ENCODE measurements around the gene OSBP2.

OSBP2 gene

GRCh38 chr22:30877662-30878515, 183.2 kb downstream of the OSBP2 start:
- Histone ChIP-seq H2AFZ (no peak overlapping the region), H3K79me2 (no peaks in the 10 kb centered on the region), H3K4me1 (peaks cover 7% of the 10 kb centered on the region), H3K4me2 (ENCODE audit: low read length) (no peak overlapping the region), H3K36me3 (ENCODE audit: control insufficient read depth, insufficient read depth, low read length) (no peaks in the 10 kb centered on the region), H3K27me3 (ENCODE audit: control insufficient read depth, insufficient read depth, low read length) (no peaks in the 10 kb centered on the region), H3K27ac (no peak overlapping the region), H3K9me3 (ENCODE audit: control insufficient read depth, low read length) (no peaks in the 10 kb centered on the region), H3K4me3 (ENCODE audit: low read depth, low read length) (no peak overlapping the region), H3K9ac (no peak overlapping the region)
- no peak for TF ChIP-seq CTCF (IDR thresholded peaks at IDR 0.05)

- Histone ChIP-seq H3K4me1 (peaks cover 7% of the 10 kb centered on the region), H3K36me3 (ENCODE audit: control insufficient read depth, insufficient read depth, low read length) (no peaks in the 10 kb centered on the region), H3K9me3 (ENCODE audit: control insufficient read depth, low read length) (no peaks in the 10 kb centered on the region), H3K4me3 (ENCODE audit: low read depth, low read length) (no peak overlapping the region), H3K79me2 (no peaks in the 10 kb centered on the region), H2AFZ (peak overlapping the region; percentile 42), H3K9ac (no peak overlapping the region), H3K27ac (peak overlapping the region; percentile 42), H3K27me3 (ENCODE audit: control insufficient read depth, insufficient read depth, low read length) (no peaks in the 10 kb centered on the region), H3K4me2 (ENCODE audit: low read length) (no peak overlapping the region)
- no peak for TF ChIP-seq CTCF (IDR thresholded peaks at IDR 0.05)
These were observed 184.1 kb downstream of the OSBP2 start for GRCh38 chr22:30878516-30879414.

DNA sequence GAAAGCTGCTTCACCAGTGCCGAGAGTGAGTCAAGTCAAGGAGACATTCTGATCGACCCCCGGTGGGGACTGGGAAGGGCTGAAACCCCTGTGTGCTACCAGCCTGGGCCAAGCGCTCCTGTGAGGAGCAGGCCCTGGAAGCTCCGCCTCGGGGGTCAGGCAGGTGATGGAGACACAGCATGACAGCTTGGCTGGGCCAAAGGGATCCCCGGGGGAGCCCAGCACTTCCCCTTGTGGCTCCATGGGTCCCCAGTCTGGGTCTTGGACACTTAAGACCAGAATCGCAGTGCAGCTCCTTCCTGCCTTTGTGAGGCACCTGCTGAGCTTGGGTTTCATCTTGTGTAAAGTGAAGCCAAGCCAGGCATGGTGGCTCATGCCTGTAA, 184.7 kb downstream of the OSBP2 start:
- Histone ChIP-seq H3K79me2 (no peaks in the 10 kb centered on the region), H3K9ac (no peak overlapping the region), H3K27ac (peak overlapping the region; percentile 42), H3K4me2 (ENCODE audit: low read length) (no peak overlapping the region), H2AFZ (peak overlapping the region; percentile 42), H3K4me3 (ENCODE audit: low read depth, low read length) (no peak overlapping the region), H3K9me3 (ENCODE audit: control insufficient read depth, low read length) (no peaks in the 10 kb centered on the region), H3K36me3 (ENCODE audit: control insufficient read depth, insufficient read depth, low read length) (no peaks in the 10 kb centered on the region), H3K27me3 (ENCODE audit: control insufficient read depth, insufficient read depth, low read length) (no peaks in the 10 kb centered on the region), H3K4me1 (peaks cover 7% of the 10 kb centered on the region)
- no peak for TF ChIP-seq CTCF (IDR thresholded peaks at IDR 0.05)

GRCh38 chr22:30880181-30880601, 185.5 kb downstream of the OSBP2 start:
- peaks cover 7% of the 10 kb centered on the region for H3K4me1 ChIP-seq
- H3K79me2 ChIP-seq, result no peaks in the 10 kb centered on the region
- no peaks in the 10 kb centered on the region for H3K9me3 ChIP-seq (ENCODE audit: control insufficient read depth, low read length)
- TF ChIP-seq CTCF (IDR thresholded peaks at IDR 0.05), result no peak
- no peak overlapping the region for H3K4me3 ChIP-seq (ENCODE audit: low read depth, low read length)
- H2AFZ ChIP-seq, result no peak overlapping the region
- no peak overlapping the region for H3K27ac ChIP-seq
- H3K27me3 ChIP-seq (ENCODE audit: control insufficient read depth, insufficient read depth, low read length), result no peaks in the 10 kb centered on the region
- no peak overlapping the region for H3K4me2 ChIP-seq (ENCODE audit: low read length)
- H3K9ac ChIP-seq, result no peak overlapping the region
- no peaks in the 10 kb centered on the region for H3K36me3 ChIP-seq (ENCODE audit: control insufficient read depth, insufficient read depth, low read length)
